Measurements from ENCODE around the gene SLC35F3.

Gene SLC35F3

GRCh38 chr1:233975486-233975885 is 71.0 kb downstream of the SLC35F3 start:
- no peak for DNase-seq

- no peak for DNase-seq
Observed at GRCh38 chr1:233981042-233981675, 76.7 kb downstream of the SLC35F3 start.

GRCh38 chr1:233982827-233983518 is 78.5 kb downstream of the SLC35F3 start:
- no peak for DNase-seq

GRCh38 chr1:233983811-233984210 is 79.3 kb downstream of the SLC35F3 start:
- DNase-seq: no peak

- no peak for DNase-seq
Observed at GRCh38 chr1:233988963-233989696, 84.7 kb downstream of the SLC35F3 start.

GRCh38 chr1:233990486-233990885 is 86.0 kb downstream of the SLC35F3 start:
- no peak for DNase-seq

- no peak for DNase-seq
Observed at GRCh38 chr1:233993651-233994050, 89.2 kb downstream of the SLC35F3 start.

GRCh38 chr1:233994112-233994511 is 89.6 kb downstream of the SLC35F3 start:
- DNase-seq: no peak

- no peak for DNase-seq
Observed at GRCh38 chr1:233998456-233998855, 94.0 kb downstream of the SLC35F3 start.

GRCh38 chr1:233998891-233999290 is 94.4 kb downstream of the SLC35F3 start:
- DNase-seq: no peak

GRCh38 chr1:234000557-234001041 is 96.1 kb downstream of the SLC35F3 start:
- DNase-seq: no peak

GRCh38 chr1:234001817-234002216 is 97.3 kb downstream of the SLC35F3 start:
- DNase-seq: no peak

- DNase-seq: no peak
Observed at GRCh38 chr1:234004591-234004990, 100.1 kb downstream of the SLC35F3 start.

GRCh38 chr1:234007684-234008083 is 103.2 kb downstream of the SLC35F3 start:
- DNase-seq: no peak

- no peak for DNase-seq
Observed at GRCh38 chr1:234008591-234008990, 104.1 kb downstream of the SLC35F3 start.

GRCh38 chr1:234009668-234010067 is 105.2 kb downstream of the SLC35F3 start:
- no peak for DNase-seq

GRCh38 chr1:234014208-234014607 is 109.7 kb downstream of the SLC35F3 start:
- no peak for DNase-seq

- DNase-seq: no peak
Observed at GRCh38 chr1:234018816-234019215, 114.3 kb downstream of the SLC35F3 start.

GRCh38 chr1:234019387-234019786 is 114.9 kb downstream of the SLC35F3 start:
- DNase-seq: no peak

GRCh38 chr1:234022302-234022701 is 117.8 kb downstream of the SLC35F3 start:
- DNase-seq: no peak

GRCh38 chr1:234039603-234040002 is 135.1 kb downstream of the SLC35F3 start:
- DNase-seq: no peak

GRCh38 chr1:234040446-234041317 is 136.2 kb downstream of the SLC35F3 start:
- no peak for DNase-seq

GRCh38 chr1:234044079-234044478 is 139.6 kb downstream of the SLC35F3 start:
- no peak for DNase-seq

Data from stimulated activated CD4-positive, alpha-beta T cell treated with anti-CD3 and anti-CD28 coated beads, Interleukin-12 subunit alpha, Interleukin-12 subunit beta, amount 100 ng/mL, for 4 hours (primary cell).